GM12878 (cell line): ENCODE measurements around the gene RETN. TPM values are rescaled to one million over a fixed set of nuclear protein-coding genes. Genes with fewer than 3 reads are reported as not detected.

Experiments
- ASH2L ChIP-seq: fragments of 300-600, 200-600 bp; sonication (generic); IDR thresholded peaks from 2 replicates; pipeline ENCODE4 v1.6.1; 2017; ENCODE audit warnings: low read depth, mild to moderate bottlenecking, borderline replicate concordance
- ATF7 ChIP-seq: fragments of 450-650 bp; IDR thresholded peaks from 2 replicates; pipeline ENCODE4 v1.6.1; 2016; ENCODE audit warnings: low read depth, mild to moderate bottlenecking
- BCL11A ChIP-seq: IDR thresholded peaks from 2 replicates; pipeline ENCODE4 v1.6.1; 2011; ENCODE audit warnings: low read depth, low read length
- CREM ChIP-seq: IDR thresholded peaks from 2 replicates; pipeline ENCODE4 v1.6.1; 2014; ENCODE audit warnings: antibody characterized with exemption, low read depth
- EED ChIP-seq: sonication (generic); IDR thresholded peaks from 2 replicates; pipeline ENCODE4 v1.6.1; 2016; ENCODE audit warnings: antibody characterized with exemption, low read depth
- FOXM1 ChIP-seq: IDR thresholded peaks from 2 replicates; pipeline ENCODE4 v1.6.1; 2012; ENCODE audit warnings: low read depth, mild to moderate bottlenecking, inconsistent platforms, low read length, moderate library complexity
- GABPA ChIP-seq: IDR thresholded peaks from 2 replicates; pipeline ENCODE4 v1.6.1; 2014; ENCODE audit warnings: antibody characterized with exemption, low read depth, mild to moderate bottlenecking, inconsistent platforms
- IKZF2 ChIP-seq, 2 experiments: fragments of 450-650 bp; IDR thresholded peaks; 2 replicates each; pipeline ENCODE4 v1.6.1; 2017; ENCODE audit warnings: mild to moderate bottlenecking in 2 of 2, moderate library complexity in 2 of 2
- JUNB ChIP-seq: IDR thresholded peaks from 2 replicates; pipeline ENCODE4 v1.6.1; 2016; ENCODE audit warnings: antibody characterized with exemption, mild to moderate bottlenecking
- MEF2B ChIP-seq: fragments of 450-650 bp; IDR thresholded peaks from 2 replicates; pipeline ENCODE4 v1.6.1; 2018; ENCODE audit warnings: mild to moderate bottlenecking, moderate library complexity; ENCODE audit not compliant: partially characterized antibody, poor library complexity, severe bottlenecking
- MTA2 ChIP-seq: fragments of 450-650 bp; IDR thresholded peaks from 2 replicates; pipeline ENCODE4 v1.6.1; 2016; ENCODE audit warnings: low read depth, mild to moderate bottlenecking, moderate library complexity
- NFIC ChIP-seq: IDR thresholded peaks from 2 replicates; pipeline ENCODE4 v1.6.1; 2012; ENCODE audit warnings: low read depth, mild to moderate bottlenecking, inconsistent platforms, low read length, moderate library complexity
- PML ChIP-seq: IDR thresholded peaks from 2 replicates; pipeline ENCODE4 v1.6.1; 2012; ENCODE audit warnings: low read length, inconsistent platforms
- POLR2A ChIP-seq: IDR thresholded peaks from 2 replicates; pipeline ENCODE4 v1.6.1; 2011; ENCODE audit warnings: low read depth, mild to moderate bottlenecking, low read length
- POLR2AphosphoS2 ChIP-seq: IDR thresholded peaks from 2 replicates; pipeline ENCODE4 v1.6.1; 2011; ENCODE audit warnings: low read depth, mild to moderate bottlenecking, low read length, improper control_type of control experiment, moderate library complexity
- RAD51 ChIP-seq: fragments of 450-650 bp; IDR thresholded peaks from 2 replicates; pipeline ENCODE4 v1.6.1; 2016; ENCODE audit warnings: moderate library complexity, mild to moderate bottlenecking, inconsistent platforms
- RCOR1 ChIP-seq: conservative IDR thresholded peaks from 2 replicates; pipeline ENCODE4 v1.6.1; 2012; ENCODE audit warnings: low read depth, low read length, improper control_type of control experiment
- RUNX3 ChIP-seq: IDR thresholded peaks from 2 replicates; pipeline ENCODE4 v1.6.1; 2012; ENCODE audit warnings: low read length, inconsistent platforms
- SMAD1 ChIP-seq: fragments of 450-650 bp; IDR thresholded peaks from 2 replicates; pipeline ENCODE4 v1.6.1; 2018; ENCODE audit warnings: mild to moderate bottlenecking, low read depth; ENCODE audit not compliant: partially characterized antibody
- SMC3 ChIP-seq: IDR thresholded peaks from 2 replicates; pipeline ENCODE4 v1.6.1; 2011; ENCODE audit warnings: low read length, improper control_type of control experiment, borderline replicate concordance
- TCF7 ChIP-seq: IDR thresholded peaks from 2 replicates; pipeline ENCODE4 v1.6.1; 2014; ENCODE audit warnings: antibody characterized with exemption, borderline replicate concordance
- ZNF384 ChIP-seq: IDR thresholded peaks from 2 replicates; pipeline ENCODE4 v1.6.1; 2012; ENCODE audit warnings: low read depth, mild to moderate bottlenecking, low read length, improper control_type of control experiment, borderline replicate concordance
- ZNF622 ChIP-seq: fragments of 450-650 bp; IDR thresholded peaks from 2 replicates; pipeline ENCODE4 v1.6.1; 2017; ENCODE audit warnings: mild to moderate bottlenecking, inconsistent platforms
- polyA plus RNA-seq, 11 experiments: library from polyadenylated mRNA; depleted of rRNA in 4 of 11; unstranded in 6 of 11; stranded (reverse) in 5 of 11; fragments of >200 nt; fragmentation: Nextera tagmentation in 4 of 11; fragmentation: Illumina TruSeq in 1 of 11; extraction: Ambion mirVana in 4 of 11; extraction: Trizol in 1 of 11; gene quantifications; 1 replicate in 1 of 11; 2 replicates in 10 of 11; pipeline versions ENCODE4 v1.2.1 to v1.2.3, GENCODE V29; 2011 to 2016; ENCODE audit warnings: inconsistent platforms in 2 of 11, missing spikeins in 2 of 11, low read depth in 1 of 11
- total RNA-seq, 4 experiments: library from RNA; depleted of rRNA in 3 of 4; stranded (reverse); fragments of >200 nt in 3 of 4; fragmentation: Illumina TruSeq in 1 of 4; extraction: Trizol in 1 of 4; gene quantifications; 2 replicates each; pipeline versions ENCODE4 v1.2.1 to v1.2.3, GENCODE V29; 2013 to 2021
- TF ChIP-seq, protein P1 (sequence below): fragments of 450-650 bp; IDR thresholded peaks from 2 replicates; pipeline ENCODE4 v1.6.1; 2017; ENCODE audit warnings: mild to moderate bottlenecking, low read depth, inconsistent platforms; ENCODE audit not compliant: poor library complexity, severe bottlenecking
- TF ChIP-seq, protein P2 (sequence below): IDR thresholded peaks from 2 replicates; pipeline ENCODE4 v1.6.1; 2011; ENCODE audit warnings: low read depth, low read length, improper control_type of control experiment, borderline replicate concordance
- TF ChIP-seq, protein P3 (sequence below): fragments of 450-650 bp; IDR thresholded peaks from 2 replicates; pipeline ENCODE4 v1.6.1; 2016; ENCODE audit warnings: mild to moderate bottlenecking, moderate library complexity, borderline replicate concordance
- TF ChIP-seq, protein P4 (sequence below): IDR thresholded peaks from 2 replicates; pipeline ENCODE4 v1.6.1; 2012; ENCODE audit warnings: low read depth, low read length, improper control_type of control experiment

Gene RETN
- total and polyA plus RNA-seq, 10 of the 15 experiments (the other 5 are each of a cell fraction or from before 2014, with no cell fraction given): 0.26 TPM; not detected in 9

DNA sequence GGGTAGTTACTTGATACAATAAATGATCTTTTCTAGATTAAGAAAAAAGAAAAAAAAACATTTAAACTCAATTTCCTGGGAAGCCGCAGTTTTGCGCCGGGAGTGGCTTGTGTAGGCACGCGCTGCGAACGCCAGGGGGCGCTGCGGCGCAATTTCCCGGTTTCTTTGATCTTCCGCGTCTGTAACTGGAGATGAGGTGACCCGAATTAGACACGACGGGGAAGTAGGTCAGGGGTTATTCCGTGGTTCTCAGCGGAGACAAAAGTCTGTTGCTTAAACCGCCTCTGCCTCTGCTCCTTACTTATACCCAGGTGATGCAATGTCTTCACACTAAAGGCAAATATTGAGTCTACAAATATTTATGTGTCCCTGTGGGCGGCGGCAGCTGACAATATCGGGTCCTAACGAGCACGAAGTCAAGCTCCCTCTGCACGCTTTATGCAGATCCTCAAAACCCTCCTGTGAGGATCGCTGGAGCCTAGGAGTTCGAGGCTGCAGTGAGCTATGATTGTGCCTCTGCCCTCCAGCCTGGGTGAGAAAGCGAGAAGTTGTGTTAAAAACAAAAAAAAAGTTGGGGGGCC is 16.7 kb upstream of the RETN start (continued):
- TF ChIP-seq, protein P1, sequence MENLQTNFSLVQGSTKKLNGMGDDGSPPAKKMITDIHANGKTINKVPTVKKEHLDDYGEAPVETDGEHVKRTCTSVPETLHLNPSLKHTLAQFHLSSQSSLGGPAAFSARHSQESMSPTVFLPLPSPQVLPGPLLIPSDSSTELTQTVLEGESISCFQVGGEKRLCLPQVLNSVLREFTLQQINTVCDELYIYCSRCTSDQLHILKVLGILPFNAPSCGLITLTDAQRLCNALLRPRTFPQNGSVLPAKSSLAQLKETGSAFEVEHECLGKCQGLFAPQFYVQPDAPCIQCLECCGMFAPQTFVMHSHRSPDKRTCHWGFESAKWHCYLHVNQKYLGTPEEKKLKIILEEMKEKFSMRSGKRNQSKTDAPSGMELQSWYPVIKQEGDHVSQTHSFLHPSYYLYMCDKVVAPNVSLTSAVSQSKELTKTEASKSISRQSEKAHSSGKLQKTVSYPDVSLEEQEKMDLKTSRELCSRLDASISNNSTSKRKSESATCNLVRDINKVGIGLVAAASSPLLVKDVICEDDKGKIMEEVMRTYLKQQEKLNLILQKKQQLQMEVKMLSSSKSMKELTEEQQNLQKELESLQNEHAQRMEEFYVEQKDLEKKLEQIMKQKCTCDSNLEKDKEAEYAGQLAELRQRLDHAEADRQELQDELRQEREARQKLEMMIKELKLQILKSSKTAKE: peak; percentile 76
- TF ChIP-seq, protein P2, sequence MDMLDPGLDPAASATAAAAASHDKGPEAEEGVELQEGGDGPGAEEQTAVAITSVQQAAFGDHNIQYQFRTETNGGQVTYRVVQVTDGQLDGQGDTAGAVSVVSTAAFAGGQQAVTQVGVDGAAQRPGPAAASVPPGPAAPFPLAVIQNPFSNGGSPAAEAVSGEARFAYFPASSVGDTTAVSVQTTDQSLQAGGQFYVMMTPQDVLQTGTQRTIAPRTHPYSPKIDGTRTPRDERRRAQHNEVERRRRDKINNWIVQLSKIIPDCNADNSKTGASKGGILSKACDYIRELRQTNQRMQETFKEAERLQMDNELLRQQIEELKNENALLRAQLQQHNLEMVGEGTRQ: no peak
- TF ChIP-seq BCL11A (no peak), RCOR1 (0 out of 2 replicates have a peak, but pooled peaks have one; percentile 73), SMC3 (peak; percentile 89), MEF2B (peak; percentile 65), IKZF2 (IDR thresholded peaks at IDR 0.05) (peak; percentile 60 to 70; a peak in 3 of 4 replicates), ASH2L (no peak), FOXM1 (peak; percentile 67), GABPA (no peak), ZNF384 (no peak), TCF7 (peak; percentile 99), ZNF622 (no peak), SMAD1 (no peak), POLR2A (no peak), ATF7 (peak; percentile 66), JUNB (no peak), PML (no peak), RAD51 (no peak), CREM (peak; percentile 73), POLR2AphosphoS2 (no peak), RUNX3 (peak; percentile 48; the same call in 1 of the 2 replicates), EED (0 out of 2 replicates have a peak, but pooled peaks have one; percentile 31), MTA2 (peak; percentile 35; the same call in 1 of the 2 replicates), NFIC (peak; percentile 26; the same call in 1 of the 2 replicates)
- TF ChIP-seq, protein P3, sequence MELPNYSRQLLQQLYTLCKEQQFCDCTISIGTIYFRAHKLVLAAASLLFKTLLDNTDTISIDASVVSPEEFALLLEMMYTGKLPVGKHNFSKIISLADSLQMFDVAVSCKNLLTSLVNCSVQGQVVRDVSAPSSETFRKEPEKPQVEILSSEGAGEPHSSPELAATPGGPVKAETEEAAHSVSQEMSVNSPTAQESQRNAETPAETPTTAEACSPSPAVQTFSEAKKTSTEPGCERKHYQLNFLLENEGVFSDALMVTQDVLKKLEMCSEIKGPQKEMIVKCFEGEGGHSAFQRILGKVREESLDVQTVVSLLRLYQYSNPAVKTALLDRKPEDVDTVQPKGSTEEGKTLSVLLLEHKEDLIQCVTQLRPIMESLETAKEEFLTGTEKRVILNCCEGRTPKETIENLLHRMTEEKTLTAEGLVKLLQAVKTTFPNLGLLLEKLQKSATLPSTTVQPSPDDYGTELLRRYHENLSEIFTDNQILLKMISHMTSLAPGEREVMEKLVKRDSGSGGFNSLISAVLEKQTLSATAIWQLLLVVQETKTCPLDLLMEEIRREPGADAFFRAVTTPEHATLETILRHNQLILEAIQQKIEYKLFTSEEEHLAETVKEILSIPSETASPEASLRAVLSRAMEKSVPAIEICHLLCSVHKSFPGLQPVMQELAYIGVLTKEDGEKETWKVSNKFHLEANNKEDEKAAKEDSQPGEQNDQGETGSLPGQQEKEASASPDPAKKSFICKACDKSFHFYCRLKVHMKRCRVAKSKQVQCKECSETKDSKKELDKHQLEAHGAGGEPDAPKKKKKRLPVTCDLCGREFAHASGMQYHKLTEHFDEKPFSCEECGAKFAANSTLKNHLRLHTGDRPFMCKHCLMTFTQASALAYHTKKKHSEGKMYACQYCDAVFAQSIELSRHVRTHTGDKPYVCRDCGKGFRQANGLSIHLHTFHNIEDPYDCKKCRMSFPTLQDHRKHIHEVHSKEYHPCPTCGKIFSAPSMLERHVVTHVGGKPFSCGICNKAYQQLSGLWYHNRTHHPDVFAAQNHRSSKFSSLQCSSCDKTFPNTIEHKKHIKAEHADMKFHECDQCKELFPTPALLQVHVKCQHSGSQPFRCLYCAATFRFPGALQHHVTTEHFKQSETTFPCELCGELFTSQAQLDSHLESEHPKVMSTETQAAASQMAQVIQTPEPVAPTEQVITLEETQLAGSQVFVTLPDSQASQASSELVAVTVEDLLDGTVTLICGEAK: no peak
- TF ChIP-seq, protein P4, sequence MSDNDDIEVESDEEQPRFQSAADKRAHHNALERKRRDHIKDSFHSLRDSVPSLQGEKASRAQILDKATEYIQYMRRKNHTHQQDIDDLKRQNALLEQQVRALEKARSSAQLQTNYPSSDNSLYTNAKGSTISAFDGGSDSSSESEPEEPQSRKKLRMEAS: no peak
